Measurements from ENCODE around the gene KRT72. TPM values are rescaled to one million over a fixed set of nuclear protein-coding genes. Genes with fewer than 3 reads are reported as not detected.

KRT72 gene
- not detected for polyA plus RNA-seq (ENCODE audit: insufficient read length in 3 of 3)

- no peak for DNase-seq (ENCODE audit: low read depth in 3 of 3, low spot score in 2 of 3)
These were observed at the start of gene KRT72 for GRCh38 chr12:52600941-52601481. TSS of gene KRT72 (minus strand) at chr12:52601463. CDS start at chr12:52601452, 11 bp downstream.

- peak in 2 of 3 donors; percentile 6 to 15 for DNase-seq (ENCODE audit: low read depth in 3 of 3, low spot score in 2 of 3)
These were observed 49.3 kb upstream of the KRT72 start for GRCh38 chr12:52650520-52651081.

- no peak for DNase-seq (ENCODE audit: low read depth in 3 of 3, low spot score in 2 of 3)
These were observed 47.8 kb upstream of the KRT72 start for GRCh38 chr12:52649066-52649465.

GRCh38 chr12:52648012-52648550, 46.8 kb upstream of the KRT72 start:
- DNase-seq (ENCODE audit: low read depth in 3 of 3, low spot score in 2 of 3): no peak

- no peak for DNase-seq (ENCODE audit: low read depth in 3 of 3, low spot score in 2 of 3)
These were observed 46.3 kb upstream of the KRT72 start for GRCh38 chr12:52647601-52648000.

GRCh38 chr12:52646613-52647012, 45.4 kb upstream of the KRT72 start:
- DNase-seq (ENCODE audit: low read depth in 3 of 3, low spot score in 2 of 3): no peak

GRCh38 chr12:52645982-52646381, 44.7 kb upstream of the KRT72 start:
- DNase-seq (ENCODE audit: low read depth in 3 of 3, low spot score in 2 of 3): no peak

- DNase-seq (ENCODE audit: low read depth in 3 of 3, low spot score in 2 of 3): no peak
These were observed 44.0 kb upstream of the KRT72 start for GRCh38 chr12:52645120-52645761.

GRCh38 chr12:52644078-52644415, 42.8 kb upstream of the KRT72 start:
- DNase-seq (ENCODE audit: low read depth in 3 of 3, low spot score in 2 of 3): no peak

GRCh38 chr12:52643233-52644077, 42.2 kb upstream of the KRT72 start:
- no peak for DNase-seq (ENCODE audit: low read depth in 3 of 3, low spot score in 2 of 3)

GRCh38 chr12:52641468-52641867, 40.2 kb upstream of the KRT72 start:
- no peak for DNase-seq (ENCODE audit: low read depth in 3 of 3, low spot score in 2 of 3)

GRCh38 chr12:52637299-52637698, 36.0 kb upstream of the KRT72 start:
- no peak for DNase-seq (ENCODE audit: low read depth in 3 of 3, low spot score in 2 of 3)

GRCh38 chr12:52636592-52637258, 35.5 kb upstream of the KRT72 start:
- no peak for DNase-seq (ENCODE audit: low read depth in 3 of 3, low spot score in 2 of 3)

- no peak for DNase-seq (ENCODE audit: low read depth in 3 of 3, low spot score in 2 of 3)
These were observed 34.9 kb upstream of the KRT72 start for GRCh38 chr12:52636189-52636588.

GRCh38 chr12:52634266-52635056, 33.2 kb upstream of the KRT72 start:
- DNase-seq (ENCODE audit: low read depth in 3 of 3, low spot score in 2 of 3): no peak

- DNase-seq (ENCODE audit: low read depth in 3 of 3, low spot score in 2 of 3): no peak
These were observed 32.1 kb upstream of the KRT72 start for GRCh38 chr12:52633383-52633782.

- DNase-seq (ENCODE audit: low read depth in 3 of 3, low spot score in 2 of 3): no peak
These were observed 31.4 kb upstream of the KRT72 start for GRCh38 chr12:52632656-52633055.

GRCh38 chr12:52631676-52632459, 30.6 kb upstream of the KRT72 start:
- no peak for DNase-seq (ENCODE audit: low read depth in 3 of 3, low spot score in 2 of 3)

- no peak for DNase-seq (ENCODE audit: low read depth in 3 of 3, low spot score in 2 of 3)
These were observed 30.0 kb upstream of the KRT72 start for GRCh38 chr12:52631264-52631663.

Measured in right renal cortex interstitium (tissue), 3 donors.